VCaP (cell line): ENCODE results near the gene TRAPPC6A.

Experiments
- H3K27ac ChIP-seq: fragments of 450-650 bp; 2 replicates; pipeline ENCODE4 v1.5.1; 2017
- TF ChIP-seq, protein P1 (sequence below): fragments of 450-650 bp; conservative IDR thresholded peaks from 2 replicates; pipeline ENCODE4 v1.5.1; 2017; ENCODE audit warnings: mild to moderate bottlenecking, moderate library complexity

The TRAPPC6A gene

DNA sequence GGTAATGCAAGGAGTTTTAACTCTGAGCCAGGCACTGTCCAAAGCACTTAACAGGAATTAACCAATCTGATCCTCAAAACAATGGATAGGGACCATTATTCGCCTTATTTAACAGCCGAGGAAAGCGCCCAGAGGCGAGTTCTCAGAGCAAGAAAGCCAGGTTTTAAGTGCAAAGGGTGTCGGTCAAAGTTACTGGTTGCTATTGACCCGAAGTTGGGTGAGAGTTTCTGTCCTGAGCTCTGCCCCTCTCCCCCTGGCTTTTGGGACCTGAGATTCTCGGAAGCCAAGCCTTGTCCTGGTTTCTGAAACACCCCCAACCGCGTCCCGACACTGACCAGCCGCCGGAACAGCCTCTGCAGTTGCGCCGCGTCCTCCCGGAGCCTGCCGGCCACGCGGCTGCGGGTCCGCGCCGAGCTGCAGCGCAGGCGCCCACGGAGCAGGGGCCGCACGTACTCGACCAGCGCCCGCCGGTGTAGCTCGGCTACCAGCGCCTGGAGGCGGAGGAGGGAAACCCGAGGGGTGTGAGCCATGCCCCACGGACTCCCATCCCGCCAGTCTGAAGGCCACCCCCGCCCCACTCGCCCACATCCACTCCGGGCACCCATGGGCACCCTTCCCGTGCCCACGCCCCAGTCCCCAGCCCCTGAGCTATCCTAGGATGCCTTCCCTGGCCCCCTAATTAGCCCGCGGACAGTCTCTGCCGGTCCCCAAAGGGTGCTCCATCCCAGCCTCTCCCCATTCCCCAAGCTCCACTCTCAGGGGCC is 39.3 kb upstream of the TRAPPC6A start:
- no peak overlapping the region for H3K27ac ChIP-seq
- TF ChIP-seq, protein P1, sequence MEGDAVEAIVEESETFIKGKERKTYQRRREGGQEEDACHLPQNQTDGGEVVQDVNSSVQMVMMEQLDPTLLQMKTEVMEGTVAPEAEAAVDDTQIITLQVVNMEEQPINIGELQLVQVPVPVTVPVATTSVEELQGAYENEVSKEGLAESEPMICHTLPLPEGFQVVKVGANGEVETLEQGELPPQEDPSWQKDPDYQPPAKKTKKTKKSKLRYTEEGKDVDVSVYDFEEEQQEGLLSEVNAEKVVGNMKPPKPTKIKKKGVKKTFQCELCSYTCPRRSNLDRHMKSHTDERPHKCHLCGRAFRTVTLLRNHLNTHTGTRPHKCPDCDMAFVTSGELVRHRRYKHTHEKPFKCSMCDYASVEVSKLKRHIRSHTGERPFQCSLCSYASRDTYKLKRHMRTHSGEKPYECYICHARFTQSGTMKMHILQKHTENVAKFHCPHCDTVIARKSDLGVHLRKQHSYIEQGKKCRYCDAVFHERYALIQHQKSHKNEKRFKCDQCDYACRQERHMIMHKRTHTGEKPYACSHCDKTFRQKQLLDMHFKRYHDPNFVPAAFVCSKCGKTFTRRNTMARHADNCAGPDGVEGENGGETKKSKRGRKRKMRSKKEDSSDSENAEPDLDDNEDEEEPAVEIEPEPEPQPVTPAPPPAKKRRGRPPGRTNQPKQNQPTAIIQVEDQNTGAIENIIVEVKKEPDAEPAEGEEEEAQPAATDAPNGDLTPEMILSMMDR, result no peak

DNA sequence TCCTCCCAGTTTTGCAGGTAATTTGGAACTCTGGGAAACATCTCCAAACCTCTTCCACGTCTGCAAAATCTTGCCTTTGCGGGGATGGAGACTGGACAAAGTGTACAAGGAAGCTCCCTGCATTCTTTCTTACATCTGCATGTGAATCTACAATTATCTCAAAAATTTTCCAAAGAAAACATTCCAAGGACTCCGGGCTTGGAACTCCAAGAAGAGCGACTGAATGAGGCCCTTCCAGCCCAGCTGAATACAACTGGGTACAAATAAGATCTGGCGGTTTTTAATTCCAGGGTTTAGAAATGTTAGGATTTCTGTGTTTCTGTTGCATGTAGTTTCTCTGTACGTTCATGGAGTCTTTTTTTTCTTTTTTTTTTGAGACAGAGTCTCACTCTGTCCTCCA is 38.6 kb upstream of the TRAPPC6A start:
- TF ChIP-seq, protein P1, result no peak
- H3K27ac ChIP-seq, result peak overlapping the region; percentile 84; the same call in 1 of the 2 replicates

DNA sequence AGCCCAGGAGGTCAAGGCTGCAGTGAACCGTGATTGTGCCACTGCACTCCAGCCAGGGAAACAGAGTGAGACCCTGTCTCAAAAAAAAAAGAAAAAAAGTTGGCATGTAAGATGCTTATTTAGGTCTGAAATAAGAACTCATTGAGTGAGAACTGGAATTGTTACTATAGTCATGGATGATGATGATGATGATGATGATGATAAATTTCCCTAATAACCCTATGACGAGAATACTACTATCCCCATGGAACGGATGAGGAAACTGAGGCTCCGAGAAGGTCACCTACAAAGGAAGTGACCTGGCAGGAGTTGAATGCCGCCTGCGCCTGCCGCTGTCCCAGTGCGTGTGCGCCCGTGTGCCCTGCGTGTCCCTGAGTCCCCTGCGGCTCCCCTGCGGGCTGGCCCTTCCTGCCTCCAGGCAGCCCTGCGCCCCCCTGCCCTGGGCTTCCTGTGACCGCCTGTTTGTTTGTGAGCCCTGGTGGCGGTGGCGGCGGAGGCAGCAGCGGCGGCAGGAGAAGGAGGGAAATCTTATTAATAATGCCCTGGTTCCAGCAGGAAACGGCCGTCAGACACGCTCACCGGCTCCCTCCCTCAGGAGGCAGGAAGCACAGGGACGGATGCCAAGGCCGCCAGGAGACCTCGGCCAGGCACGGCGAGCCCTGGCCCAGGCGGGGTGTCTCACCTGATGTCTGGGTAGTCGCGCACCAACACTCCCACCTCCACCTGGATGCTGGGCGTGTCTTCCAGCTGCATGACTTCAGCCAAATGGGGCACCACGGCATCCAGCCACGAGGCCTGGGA is 37.6 kb upstream of the TRAPPC6A start:
- TF ChIP-seq, protein P1, result 0 out of 2 replicates have a peak, but pooled peaks have one; percentile 14
- peak overlapping the region; percentile 84 for H3K27ac ChIP-seq

DNA sequence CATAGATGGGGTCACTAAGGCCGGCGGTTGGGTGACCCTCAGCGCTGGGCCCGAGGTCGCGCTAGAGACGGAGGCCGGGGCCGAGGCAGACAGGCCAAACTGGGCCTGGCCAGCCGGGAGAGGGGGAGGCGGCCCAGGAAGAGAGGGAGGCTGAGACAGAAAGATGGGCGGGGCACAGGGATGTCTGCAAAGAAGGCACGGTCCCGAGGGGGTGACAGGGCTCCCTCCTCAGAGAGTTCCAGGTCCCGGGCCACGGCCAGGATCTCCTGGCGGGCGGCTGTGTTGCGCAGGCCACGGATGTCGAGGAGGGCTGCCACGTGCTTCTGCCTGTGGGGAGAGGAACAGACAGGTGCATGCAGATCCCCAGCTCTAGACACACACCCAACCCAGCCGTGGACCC is 35.0 kb upstream of the TRAPPC6A start:
- no peak overlapping the region; the same call in 1 of the 2 replicates for H3K27ac ChIP-seq
- TF ChIP-seq, protein P1, result no peak

DNA sequence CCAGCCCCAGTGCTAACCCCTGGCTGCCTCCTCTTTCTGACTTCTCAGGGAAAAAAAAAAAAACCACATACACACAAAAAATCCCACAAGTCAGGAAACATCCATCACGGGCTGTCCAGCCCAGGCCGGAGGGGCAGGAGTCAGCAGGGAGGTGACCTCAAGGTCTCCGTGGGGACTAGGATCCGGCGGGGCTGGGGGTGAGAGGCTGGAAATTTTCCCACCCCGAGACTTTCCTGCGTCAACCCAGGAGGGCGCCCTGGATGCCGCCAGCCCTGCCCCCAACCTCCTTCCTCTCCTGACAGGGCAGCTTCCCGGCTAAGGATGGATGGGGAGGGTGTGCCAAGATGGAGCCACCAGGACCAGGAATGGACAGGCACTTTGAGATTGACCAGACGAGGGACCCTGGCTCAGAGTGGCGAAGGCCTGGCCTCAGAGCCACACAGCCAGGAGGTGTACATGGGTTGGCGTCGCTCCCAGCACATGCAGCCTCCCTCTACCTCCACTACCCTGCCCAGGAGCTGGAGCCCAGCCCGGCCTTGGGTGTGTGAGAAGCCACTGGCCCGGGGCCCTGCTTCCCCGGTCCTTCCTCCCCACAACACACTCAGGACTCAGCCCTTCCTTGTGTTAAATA is 33.8 kb upstream of the TRAPPC6A start:
- peak overlapping the region; percentile 40 for H3K27ac ChIP-seq
- TF ChIP-seq, protein P1, result no peak

DNA sequence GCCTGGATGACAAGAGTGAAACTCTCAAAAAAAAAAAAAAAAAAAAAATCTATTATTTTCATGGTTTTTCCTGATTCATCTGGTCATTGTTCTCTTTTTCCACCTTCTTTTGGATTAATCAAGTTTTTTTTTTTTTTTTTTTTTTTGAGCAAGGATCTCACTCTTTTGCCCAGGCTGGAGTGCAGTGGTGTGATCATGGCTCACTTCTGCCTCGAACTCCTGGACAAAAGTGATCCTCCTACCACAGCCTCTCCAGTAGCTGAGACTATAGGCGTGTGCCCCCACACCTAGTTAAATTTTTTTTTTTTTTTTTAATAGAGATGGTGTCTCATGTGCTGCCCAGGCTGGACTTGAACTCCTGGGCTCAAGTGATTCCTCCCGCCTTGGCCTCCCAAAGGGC is 28.3 kb upstream of the TRAPPC6A start:
- H3K27ac ChIP-seq, result no peak overlapping the region
- TF ChIP-seq, protein P1, result no peak

DNA sequence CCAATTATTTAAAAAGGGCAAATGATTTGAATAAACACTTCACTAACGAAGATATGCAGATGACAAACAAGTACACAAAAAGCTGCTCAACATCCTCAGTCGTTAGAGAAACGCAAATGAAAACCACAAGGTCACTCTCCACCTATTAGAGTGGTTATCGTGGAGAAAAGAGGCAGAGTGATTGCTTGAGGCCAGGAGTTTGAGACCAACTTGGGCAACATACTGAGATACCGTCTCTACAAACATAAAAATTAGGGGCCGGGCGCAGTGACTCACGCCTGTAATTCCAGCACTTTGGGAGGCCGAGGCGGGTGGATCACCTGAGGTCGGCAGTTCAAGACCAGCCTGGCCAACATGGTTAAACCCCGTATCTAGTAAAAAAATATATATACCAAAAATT is 27.8 kb upstream of the TRAPPC6A start:
- no peak overlapping the region for H3K27ac ChIP-seq
- TF ChIP-seq, protein P1, result no peak
